Gastroesophageal sphincter (tissue), 3 donors: ENCODE results near the gene NCKAP5.
A peak's percentile ranks its signal among the peaks of the same experiment; 100 is the strongest.
"Not testable (repeated sequence)": the region's sequence is repeated elsewhere in the genome, so short reads cannot be mapped to it uniquely, and the experiment has no call there.

Experiments used
- EP300 ChIP-seq: sonication (generic); formaldehyde crosslinking; IDR thresholded peaks from one replicate; pipeline ENCODE4 v1.6.1; 2017; ENCODE audit warnings: antibody characterized with exemption, mild to moderate bottlenecking
- POLR2A ChIP-seq, 2 donors: fragments of 450-650 bp; IDR thresholded peaks; one replicate each; pipeline ENCODE4 v1.6.1; 2017; ENCODE audit warnings: antibody characterized with exemption in 2 of 2, mild to moderate bottlenecking in 2 of 2, moderate library complexity in 1 of 2
- POLR2AphosphoS5 ChIP-seq: sonication (generic); formaldehyde crosslinking; IDR thresholded peaks from one replicate; pipeline ENCODE4 v1.6.1; 2017; ENCODE audit warnings: antibody characterized with exemption
- TF ChIP-seq, protein P1 (sequence below), 4 experiments: fragments of 200-600 bp in 2 of 4; fragments of 450-650 bp in 2 of 4; sonication (generic) in 1 of 4; IDR thresholded peaks; one replicate each; pipeline ENCODE4 v1.5.1; 2017 to 2019; ENCODE audit warnings: antibody characterized with exemption in 4 of 4, mild to moderate bottlenecking in 2 of 4, moderate library complexity in 2 of 4

DNA sequence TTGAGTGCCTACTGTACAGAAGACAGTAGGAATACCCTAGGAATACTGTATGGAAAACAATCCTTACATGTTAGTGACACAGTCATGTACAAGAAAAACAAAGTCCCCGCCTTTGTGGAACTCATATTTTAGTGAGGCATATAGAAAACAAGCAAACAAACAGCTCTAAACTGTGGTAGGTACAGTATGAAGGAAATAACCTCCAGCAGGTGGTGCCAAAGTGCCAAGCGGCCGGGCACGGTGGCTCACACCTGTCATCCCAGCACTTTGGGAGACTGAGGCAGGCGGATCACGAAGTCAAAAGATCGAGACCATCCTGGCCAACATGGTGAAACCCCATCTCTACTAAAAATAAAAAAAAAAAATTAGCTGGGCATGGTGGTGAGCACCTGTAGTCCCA is 48.6 kb downstream of the NCKAP5 start:
- not testable (repeated sequence) for TF ChIP-seq EP300; POLR2A (IDR thresholded peaks at IDR 0.05); POLR2AphosphoS5
- TF ChIP-seq, protein P1, sequence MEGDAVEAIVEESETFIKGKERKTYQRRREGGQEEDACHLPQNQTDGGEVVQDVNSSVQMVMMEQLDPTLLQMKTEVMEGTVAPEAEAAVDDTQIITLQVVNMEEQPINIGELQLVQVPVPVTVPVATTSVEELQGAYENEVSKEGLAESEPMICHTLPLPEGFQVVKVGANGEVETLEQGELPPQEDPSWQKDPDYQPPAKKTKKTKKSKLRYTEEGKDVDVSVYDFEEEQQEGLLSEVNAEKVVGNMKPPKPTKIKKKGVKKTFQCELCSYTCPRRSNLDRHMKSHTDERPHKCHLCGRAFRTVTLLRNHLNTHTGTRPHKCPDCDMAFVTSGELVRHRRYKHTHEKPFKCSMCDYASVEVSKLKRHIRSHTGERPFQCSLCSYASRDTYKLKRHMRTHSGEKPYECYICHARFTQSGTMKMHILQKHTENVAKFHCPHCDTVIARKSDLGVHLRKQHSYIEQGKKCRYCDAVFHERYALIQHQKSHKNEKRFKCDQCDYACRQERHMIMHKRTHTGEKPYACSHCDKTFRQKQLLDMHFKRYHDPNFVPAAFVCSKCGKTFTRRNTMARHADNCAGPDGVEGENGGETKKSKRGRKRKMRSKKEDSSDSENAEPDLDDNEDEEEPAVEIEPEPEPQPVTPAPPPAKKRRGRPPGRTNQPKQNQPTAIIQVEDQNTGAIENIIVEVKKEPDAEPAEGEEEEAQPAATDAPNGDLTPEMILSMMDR (IDR thresholded peaks at IDR 0.05) = peak in 1 of 4 experiments; percentile 39
